IPS-18a (cell line): ENCODE results near the gene CLEC14A.
A peak's percentile ranks its signal among the peaks of the same experiment; 100 is the strongest.

ENCODE experiments used
- H3K27ac ChIP-seq: one replicate; pipeline ENCODE4 v1.5.1; 2013; ENCODE audit warnings: low read length
- H3K27me3 ChIP-seq: one replicate; pipeline ENCODE4 v1.6.1; 2013; ENCODE audit warnings: mild to moderate bottlenecking, low read length; ENCODE audit not compliant: control insufficient read depth, insufficient read depth
- H3K36me3 ChIP-seq: one replicate; pipeline ENCODE4 v1.6.1; 2013; ENCODE audit warnings: low read depth, low read length; ENCODE audit not compliant: control insufficient read depth
- H3K4me1 ChIP-seq: one replicate; pipeline ENCODE4 v1.6.1; 2013; ENCODE audit warnings: low read depth, low read length; ENCODE audit not compliant: control insufficient read depth
- H3K4me3 ChIP-seq: one replicate; pipeline ENCODE4 v1.5.1; 2013; ENCODE audit warnings: low read length
- H3K9ac ChIP-seq: one replicate; pipeline ENCODE4 v1.6.1; 2013; ENCODE audit warnings: mild to moderate bottlenecking, low read length, moderate library complexity
- H3K9me3 ChIP-seq: one replicate; pipeline ENCODE4 v1.6.1; 2013; ENCODE audit warnings: low read depth, low read length; ENCODE audit not compliant: control insufficient read depth

CLEC14A gene

DNA sequence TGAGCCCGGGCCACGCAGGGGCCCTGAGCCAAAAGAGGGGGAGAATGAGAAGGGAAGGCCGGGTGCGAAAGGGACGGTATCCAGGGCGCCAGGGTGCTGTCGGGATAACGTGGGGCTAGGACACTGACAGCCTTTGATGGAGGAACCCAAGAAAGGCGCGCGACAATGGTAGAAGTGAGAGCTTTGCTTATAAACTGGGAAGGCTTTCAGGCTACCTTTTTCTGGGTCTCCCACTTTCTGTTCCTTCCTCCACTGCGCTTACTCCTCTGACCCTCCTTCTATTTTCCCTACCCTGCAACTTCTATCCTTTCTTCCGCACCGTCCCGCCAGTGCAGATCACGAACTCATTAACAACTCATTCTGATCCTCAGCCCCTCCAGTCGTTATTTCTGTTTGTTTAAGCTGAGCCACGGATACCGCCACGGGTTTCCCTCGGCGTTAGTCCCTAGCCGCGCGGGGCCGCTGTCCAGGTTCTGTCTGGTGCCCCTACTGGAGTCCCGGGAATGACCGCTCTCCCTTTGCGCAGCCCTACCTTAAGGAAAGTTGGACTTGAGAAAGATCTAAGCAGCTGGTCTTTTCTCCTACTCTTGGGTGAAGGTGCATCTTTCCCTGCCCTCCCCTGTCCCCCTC lies 45.2 kb downstream of the CLEC14A start:
- no peak overlapping the region for H3K27ac ChIP-seq
- no peaks in the 10 kb centered on the region for H3K9me3 ChIP-seq
- H3K9ac ChIP-seq = no peak overlapping the region
- no peaks in the 10 kb centered on the region for H3K36me3 ChIP-seq
- peak overlapping the region; percentile 17 for H3K4me3 ChIP-seq
- peaks cover 98% of the 10 kb centered on the region for H3K27me3 ChIP-seq
- peaks cover 8% of the 10 kb centered on the region for H3K4me1 ChIP-seq

DNA sequence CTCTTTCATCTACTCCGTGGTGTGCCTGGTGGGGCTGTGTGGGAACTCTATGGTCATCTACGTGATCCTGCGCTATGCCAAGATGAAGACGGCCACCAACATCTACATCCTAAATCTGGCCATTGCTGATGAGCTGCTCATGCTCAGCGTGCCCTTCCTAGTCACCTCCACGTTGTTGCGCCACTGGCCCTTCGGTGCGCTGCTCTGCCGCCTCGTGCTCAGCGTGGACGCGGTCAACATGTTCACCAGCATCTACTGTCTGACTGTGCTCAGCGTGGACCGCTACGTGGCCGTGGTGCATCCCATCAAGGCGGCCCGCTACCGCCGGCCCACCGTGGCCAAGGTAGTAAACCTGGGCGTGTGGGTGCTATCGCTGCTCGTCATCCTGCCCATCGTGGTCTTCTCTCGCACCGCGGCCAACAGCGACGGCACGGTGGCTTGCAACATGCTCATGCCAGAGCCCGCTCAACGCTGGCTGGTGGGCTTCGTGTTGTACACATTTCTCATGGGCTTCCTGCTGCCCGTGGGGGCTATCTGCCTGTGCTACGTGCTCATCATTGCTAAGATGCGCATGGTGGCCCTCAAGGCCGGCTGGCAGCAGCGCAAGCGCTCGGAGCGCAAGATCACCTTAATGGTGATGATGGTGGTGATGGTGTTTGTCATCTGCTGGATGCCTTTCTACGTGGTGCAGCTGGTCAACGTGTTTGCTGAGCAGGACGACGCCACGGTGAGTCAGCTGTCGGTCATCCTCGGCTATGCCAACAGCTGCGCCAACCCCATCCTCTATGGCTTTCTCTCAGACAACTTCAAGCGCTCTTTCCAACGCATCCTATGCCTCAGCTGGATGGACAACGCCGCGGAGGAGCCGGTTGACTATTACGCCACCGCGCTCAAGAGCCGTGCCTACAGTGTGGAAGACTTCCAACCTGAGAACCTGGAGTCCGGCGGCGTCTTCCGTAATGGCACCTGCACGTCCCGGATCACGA lies 46.0 kb downstream of the CLEC14A start:
- Histone ChIP-seq H3K4me3 (peak overlapping the region; percentile 54), H3K27me3 (peaks cover 98% of the 10 kb centered on the region), H3K36me3 (no peaks in the 10 kb centered on the region), H3K9ac (no peak overlapping the region), H3K9me3 (no peaks in the 10 kb centered on the region), H3K27ac (no peak overlapping the region), H3K4me1 (peaks cover 8% of the 10 kb centered on the region)

DNA sequence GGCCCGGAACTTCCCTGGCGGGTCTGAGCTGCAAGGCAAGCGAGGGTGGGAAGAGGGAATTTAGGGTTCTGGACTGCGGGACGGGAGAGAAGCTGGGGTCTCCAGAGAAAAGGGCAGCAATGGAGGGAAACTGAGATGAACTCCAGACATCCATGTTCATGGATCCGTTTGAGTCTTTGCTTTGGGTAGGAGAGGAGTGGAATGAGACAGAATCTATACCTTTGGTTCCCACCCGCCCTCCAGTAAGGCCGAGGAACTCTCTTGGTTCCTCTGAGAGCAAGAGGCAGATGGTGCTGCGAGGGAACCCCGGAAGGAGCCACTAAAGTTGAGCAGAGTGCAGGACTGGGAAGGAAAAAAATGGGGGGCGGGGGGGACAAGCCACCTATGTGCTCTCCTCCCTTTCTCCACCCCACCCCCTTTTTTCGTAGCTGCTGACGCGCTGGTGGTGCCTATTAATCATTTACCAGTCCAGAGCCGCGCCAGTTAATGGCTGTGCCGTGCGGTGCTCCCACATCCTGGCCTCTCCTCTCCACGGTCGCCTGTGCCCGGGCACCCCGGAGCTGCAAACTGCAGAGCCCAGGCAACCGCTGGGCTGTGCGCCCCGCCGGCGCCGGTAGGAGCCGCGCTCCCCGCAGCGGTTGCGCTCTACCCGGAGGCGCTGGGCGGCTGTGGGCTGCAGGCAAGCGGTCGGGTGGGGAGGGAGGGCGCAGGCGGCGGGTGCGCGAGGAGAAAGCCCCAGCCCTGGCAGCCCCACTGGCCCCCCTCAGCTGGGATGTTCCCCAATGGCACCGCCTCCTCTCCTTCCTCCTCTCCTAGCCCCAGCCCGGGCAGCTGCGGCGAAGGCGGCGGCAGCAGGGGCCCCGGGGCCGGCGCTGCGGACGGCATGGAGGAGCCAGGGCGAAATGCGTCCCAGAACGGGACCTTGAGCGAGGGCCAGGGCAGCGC lies 47.0 kb downstream of the CLEC14A start:
- no peak overlapping the region for H3K27ac ChIP-seq
- H3K9ac ChIP-seq = no peak overlapping the region
- peak overlapping the region; percentile 54 for H3K4me3 ChIP-seq
- peaks cover 89% of the 10 kb centered on the region for H3K27me3 ChIP-seq
- H3K4me1 ChIP-seq = peaks cover 8% of the 10 kb centered on the region
- no peaks in the 10 kb centered on the region for H3K9me3 ChIP-seq
- no peaks in the 10 kb centered on the region for H3K36me3 ChIP-seq

DNA sequence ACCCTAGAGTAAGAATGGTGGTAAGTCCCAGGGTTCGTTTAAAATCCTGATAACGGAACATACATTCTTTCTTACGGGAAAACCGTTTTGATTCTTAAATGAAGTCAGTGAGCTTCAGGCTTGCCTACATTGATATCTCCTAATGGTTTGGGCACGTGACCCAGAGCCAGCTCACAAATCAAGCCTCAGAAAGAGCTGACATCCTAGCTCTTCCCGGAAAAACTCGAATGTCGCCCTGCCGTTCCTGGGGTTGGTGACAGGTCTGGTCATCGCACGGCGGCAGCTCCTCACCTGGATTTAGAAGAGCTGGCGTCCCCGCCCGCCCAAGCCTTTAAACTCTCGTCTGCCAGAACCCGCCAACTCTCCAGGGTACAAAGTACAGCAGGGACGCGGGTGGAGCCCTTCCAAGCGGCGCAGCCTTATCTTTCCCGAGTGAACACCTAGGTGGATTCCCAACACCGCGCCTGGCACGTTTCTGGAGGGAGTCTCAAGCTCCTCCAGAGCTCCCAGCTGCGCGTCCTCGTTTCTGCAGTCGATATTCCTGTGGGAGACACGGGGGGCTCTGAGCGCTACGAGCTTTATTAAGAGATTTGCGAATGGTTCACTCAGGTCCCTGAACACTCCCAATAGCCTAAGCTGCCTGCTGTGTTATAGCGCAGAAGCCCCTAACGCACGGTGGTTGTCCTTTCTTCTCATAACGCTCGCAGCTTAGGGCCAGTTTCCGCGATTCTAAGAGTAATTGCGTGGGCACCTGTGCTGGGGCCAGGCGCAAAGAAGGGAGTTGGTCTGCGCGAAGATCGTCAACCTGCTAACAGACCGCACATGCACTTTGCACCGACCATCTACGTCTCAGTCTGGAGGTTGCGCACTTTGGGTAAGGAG lies 47.9 kb downstream of the CLEC14A start, which contains the start of gene SSTR1:
SSTR1 (plus strand) TSS at position 169 of the 882 bp plus-strand sequence. CDS start 1,486 bp downstream, outside the sequence.
- Histone ChIP-seq H3K9ac (no peak within 1 kb of the TSS), H3K4me3 (peak within 1 kb of the TSS; percentile 54), H3K27me3 (peaks cover 80% of the 10 kb centered on the region), H3K36me3 (no peaks in the 10 kb centered on the region), H3K27ac (no peak within 1 kb of the TSS), H3K4me1 (peaks cover 8% of the 10 kb centered on the region), H3K9me3 (no peaks in the 10 kb centered on the region)

DNA sequence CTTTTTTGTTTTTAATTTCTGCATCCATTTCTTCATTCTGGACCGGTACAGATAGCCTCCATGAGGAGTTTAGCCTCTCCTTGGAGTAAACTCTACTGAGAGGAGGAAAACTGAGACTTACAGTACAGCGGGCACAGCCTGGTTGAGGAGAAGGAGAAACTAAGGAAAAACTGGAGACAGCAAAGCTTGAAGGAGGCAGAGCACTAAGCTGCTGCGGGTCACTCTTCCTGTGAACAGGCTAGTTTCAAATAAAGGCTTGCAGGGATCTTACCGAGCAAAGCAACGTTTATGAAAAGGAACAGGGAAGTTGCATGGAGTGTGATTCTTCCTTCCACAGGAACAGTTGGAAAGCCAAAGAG lies 48.5 kb downstream of the CLEC14A start:
- H3K4me1 ChIP-seq = peaks cover 14% of the 10 kb centered on the region
- H3K9ac ChIP-seq = no peak overlapping the region
- peak overlapping the region; percentile 54 for H3K4me3 ChIP-seq
- H3K9me3 ChIP-seq = no peaks in the 10 kb centered on the region
- H3K27me3 ChIP-seq = peaks cover 74% of the 10 kb centered on the region
- no peaks in the 10 kb centered on the region for H3K36me3 ChIP-seq
- no peak overlapping the region for H3K27ac ChIP-seq

DNA sequence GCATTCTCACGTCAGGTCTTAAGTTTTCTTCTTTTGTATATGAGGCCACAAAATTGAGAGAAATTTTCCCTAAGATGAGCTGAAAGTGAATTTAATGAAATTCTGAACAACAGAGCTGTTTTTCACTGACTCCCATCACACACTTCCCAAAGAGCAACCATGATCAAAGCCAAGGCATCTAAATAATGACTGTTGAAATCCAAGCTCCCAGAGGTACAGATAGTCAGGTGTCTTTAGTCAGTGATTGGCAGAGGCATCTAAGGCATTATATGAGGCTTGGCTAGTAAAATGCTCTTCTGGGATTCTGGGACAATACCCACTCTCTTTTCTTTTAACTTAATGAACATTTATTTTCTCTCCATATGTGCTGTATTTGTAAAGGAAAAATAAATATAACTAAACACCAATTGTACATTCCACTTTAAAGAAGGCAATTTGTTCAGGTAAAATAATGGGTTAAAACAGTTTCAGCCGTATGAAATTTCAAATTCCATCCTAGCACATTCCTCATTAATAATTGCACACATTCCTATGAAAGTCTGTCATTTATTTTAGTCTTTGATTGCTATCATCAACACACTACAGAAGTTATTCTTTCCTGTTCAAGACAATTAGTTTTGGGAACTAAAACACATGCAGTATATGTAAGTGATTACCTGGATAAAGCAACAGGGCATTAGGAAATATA lies 49.1 kb downstream of the CLEC14A start:
- peaks cover 14% of the 10 kb centered on the region for H3K4me1 ChIP-seq
- H3K4me3 ChIP-seq = no peak overlapping the region
- H3K27me3 ChIP-seq = peaks cover 68% of the 10 kb centered on the region
- no peak overlapping the region for H3K9ac ChIP-seq
- H3K36me3 ChIP-seq = no peaks in the 10 kb centered on the region
- H3K27ac ChIP-seq = no peak overlapping the region
- H3K9me3 ChIP-seq = no peaks in the 10 kb centered on the region

DNA sequence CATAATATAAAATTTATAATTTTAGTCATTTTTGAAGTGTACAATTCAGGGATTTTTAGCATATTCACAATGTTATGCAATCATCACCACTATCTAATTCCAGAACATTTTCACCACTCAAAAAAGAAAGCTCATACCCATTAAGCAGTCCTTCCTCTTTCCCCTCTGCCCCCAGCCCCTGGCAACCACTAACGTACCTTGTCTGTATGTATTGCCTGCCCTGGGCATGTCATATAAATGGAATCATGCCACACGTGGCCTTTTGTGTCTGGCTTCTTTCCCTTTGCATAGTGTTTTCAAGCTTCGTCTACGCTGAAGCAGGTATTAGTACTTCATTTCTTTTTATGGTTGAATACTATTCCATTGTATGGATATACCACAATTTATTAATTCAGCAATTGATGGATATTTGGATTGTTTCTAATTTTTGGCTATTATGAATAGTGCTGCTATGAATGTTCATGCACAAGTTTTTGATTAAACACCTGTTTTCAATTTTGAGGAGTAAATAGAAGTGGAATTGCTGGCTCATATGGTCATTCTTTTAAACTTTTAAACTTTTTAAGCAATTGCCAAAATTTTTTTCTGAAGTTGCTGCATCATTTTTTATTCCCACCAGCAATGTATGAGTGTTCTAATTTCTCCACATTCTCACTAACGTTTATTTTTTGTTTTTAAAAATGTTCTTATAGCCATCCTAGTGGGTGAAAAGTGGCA lies 49.8 kb downstream of the CLEC14A start:
- no peak overlapping the region for H3K4me3 ChIP-seq
- no peak overlapping the region for H3K9ac ChIP-seq
- no peaks in the 10 kb centered on the region for H3K9me3 ChIP-seq
- no peak overlapping the region for H3K27ac ChIP-seq
- peaks cover 61% of the 10 kb centered on the region for H3K27me3 ChIP-seq
- H3K36me3 ChIP-seq = peaks cover 4% of the 10 kb centered on the region
- peaks cover 14% of the 10 kb centered on the region for H3K4me1 ChIP-seq

DNA sequence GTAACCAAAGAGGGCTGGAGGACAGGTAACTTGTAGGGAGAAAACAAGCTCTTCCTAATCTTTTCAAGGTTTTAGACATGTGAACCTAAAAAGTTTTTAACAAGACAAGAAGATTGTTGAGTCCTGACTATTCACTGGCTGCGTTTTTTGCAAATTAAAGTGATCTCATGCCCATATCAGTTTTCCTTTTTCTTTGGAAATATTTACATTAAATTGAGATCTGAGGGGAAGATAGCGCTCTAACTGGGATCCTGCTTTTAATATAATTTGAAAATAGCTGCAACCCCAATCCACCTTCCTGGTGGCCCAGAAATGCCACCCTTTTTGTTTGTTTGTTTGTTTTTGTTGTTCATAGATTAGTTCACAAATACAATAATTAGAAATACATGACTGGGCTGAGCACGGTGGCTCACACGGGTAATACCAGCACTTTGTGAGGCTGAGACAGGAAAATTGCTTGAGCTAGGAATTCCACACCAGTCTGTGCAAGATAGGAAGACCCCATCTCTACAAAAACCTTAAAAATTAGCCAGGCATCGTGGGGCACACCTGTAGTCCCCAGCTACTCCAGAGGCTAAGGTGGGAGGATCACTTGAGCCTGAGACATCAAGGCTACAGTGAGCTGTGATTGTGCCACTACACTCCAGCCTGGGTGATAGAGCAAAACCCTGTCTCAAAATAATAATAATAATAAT lies 50.6 kb downstream of the CLEC14A start:
- peaks cover 53% of the 10 kb centered on the region for H3K27me3 ChIP-seq
- no peak overlapping the region for H3K4me3 ChIP-seq
- peaks cover 14% of the 10 kb centered on the region for H3K4me1 ChIP-seq
- no peak overlapping the region for H3K9ac ChIP-seq
- H3K36me3 ChIP-seq = peaks cover 10% of the 10 kb centered on the region
- no peaks in the 10 kb centered on the region for H3K9me3 ChIP-seq
- no peak overlapping the region for H3K27ac ChIP-seq

DNA sequence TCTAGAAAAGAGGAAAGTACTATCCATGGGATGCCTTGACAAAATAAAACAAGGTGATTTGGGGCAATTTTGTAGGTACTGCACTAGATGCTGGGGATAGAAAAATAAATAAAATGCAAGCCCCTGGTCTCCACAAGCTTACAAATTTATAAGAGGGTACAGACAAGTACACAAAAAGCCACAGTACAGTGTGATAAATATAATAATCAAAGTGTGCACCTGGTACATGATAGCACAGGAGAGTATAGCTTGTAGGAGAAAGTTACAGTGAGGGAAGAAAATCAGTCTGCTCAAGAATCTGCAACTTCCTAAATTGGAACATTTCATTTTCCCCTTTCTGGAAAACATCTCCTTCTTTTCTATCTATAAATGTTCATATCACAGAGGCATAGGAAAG lies 51.2 kb downstream of the CLEC14A start:
- peaks cover 14% of the 10 kb centered on the region for H3K4me1 ChIP-seq
- no peak overlapping the region for H3K9ac ChIP-seq
- no peaks in the 10 kb centered on the region for H3K9me3 ChIP-seq
- no peak overlapping the region for H3K4me3 ChIP-seq
- H3K36me3 ChIP-seq = peaks cover 16% of the 10 kb centered on the region
- H3K27ac ChIP-seq = no peak overlapping the region
- peaks cover 47% of the 10 kb centered on the region for H3K27me3 ChIP-seq
